CD4-positive, alpha-beta T cell treated with Interleukin-6 for 4 hours (primary cell): ENCODE data around the gene ERFL.
A peak's percentile ranks its signal among the peaks of the same experiment; 100 is the strongest.

Source experiments
- DNase-seq: peaks from one replicate; pipeline ENCODE4 v3.0.0-alpha.2; 2020; ENCODE audit warnings: mixed read lengths

ERFL gene

DNA sequence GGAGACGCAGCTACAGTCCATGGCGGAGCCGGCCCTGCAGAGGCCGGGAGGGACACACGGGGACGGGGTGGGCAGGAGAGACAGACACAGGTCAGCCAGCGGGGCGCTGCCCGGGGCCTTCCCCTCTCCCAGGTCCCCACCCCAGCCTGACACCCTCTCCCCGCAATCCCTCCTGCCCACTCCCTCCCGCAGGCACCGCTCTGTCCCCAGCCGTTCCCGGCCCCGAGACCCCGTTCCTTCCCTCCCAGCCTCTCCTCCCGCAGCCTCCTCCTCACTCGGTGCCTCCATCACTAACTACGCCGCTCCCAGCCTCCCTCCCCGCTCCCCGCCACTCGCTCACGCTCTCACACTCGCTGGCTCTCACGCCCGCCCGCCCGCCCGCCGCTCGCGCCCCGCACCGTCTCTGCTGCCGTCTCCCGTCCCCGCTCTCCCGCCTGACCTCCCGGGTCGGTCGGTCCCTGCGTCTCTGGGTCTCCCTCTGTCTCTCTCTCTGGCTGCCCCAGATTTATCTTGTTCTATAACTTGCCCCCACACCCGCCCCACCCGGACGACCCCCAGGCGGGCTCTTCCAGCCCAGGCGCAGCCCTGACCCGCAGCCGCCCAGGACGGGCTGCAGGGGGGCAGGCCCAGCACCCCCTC lies 15.2 kb downstream of the ERFL start:
- DNase-seq, result peak; percentile 49

DNA sequence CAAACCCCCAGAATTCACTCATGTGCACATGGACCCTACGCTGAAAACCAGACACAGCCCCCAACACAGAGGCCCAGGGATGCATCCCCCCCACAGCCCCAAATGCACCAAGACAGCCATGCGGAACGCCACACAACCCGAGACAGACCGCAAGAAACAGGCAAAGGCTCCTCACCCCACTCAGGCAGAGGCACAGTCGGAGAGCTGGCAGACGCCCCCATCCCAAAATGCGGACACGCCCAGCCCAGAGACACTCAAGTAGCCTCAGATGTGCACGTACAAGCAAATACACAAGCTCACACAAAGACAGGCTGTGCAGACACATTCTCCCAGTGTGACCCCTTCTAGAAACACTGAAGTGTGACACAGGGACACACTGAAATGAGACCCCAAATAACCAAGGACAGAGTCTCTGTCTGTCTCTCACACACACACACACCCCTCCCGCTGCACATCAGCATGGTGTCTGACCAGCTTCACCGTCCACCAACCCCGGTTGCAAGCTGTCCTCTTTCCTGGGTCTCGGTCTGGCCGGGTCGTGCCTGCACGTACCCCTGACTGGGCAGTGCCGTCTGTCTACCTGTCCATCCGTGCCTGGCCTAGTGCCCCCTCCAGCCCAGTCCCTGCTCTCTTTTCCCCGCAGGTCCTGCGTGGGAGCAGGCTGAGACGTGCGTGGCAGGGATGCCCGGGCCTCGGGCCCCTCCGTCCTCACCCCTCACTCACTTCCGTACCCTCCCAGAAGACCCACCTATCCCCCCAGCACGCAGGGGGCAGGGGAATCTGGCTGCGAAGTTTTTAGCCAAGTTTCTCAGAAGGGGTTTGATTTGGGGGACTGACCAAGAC lies 16.1 kb downstream of the ERFL start:
- DNase-seq, result no peak

DNA sequence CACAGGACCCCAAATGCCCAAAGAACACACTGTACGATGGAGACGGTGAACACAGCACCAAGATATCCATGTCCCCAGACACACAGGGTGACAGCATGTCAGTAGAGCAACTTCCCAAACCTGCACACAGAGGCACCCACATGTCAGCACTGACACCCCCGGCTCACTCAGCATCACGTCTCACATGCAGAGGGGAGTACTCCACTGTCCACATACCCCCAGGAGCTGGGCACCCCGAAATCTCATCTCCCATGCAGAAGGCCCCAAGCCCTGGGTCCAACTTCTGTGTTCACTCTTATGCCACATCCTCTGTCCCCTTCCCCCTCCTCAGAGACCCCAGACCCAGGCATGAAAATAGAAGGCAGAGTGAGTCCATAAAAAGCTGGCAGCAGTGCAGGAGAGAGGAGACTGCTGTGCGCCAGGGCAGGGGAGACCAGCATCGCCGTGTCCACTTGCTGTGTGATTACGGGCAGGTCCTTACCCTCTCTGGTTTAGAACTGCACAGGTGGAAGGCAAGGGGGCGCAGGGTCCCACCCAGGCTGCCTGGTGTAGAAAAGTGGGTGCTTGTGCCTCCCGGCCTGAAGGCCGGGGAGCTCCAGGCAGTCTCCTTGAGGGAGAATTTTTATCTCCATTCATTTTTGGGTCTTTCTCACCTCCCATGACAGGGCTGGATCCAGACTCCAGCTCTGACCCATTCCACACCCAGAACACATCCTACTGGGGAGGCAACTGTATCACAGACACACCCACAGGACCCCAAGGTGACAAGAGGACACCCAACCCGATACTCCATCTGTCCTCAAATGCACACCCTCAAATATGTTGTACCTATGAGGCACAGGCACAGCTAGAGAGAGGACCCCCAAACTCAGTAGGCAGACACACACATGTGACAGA lies 17.0 kb downstream of the ERFL start:
- peak; percentile 42 for DNase-seq

DNA sequence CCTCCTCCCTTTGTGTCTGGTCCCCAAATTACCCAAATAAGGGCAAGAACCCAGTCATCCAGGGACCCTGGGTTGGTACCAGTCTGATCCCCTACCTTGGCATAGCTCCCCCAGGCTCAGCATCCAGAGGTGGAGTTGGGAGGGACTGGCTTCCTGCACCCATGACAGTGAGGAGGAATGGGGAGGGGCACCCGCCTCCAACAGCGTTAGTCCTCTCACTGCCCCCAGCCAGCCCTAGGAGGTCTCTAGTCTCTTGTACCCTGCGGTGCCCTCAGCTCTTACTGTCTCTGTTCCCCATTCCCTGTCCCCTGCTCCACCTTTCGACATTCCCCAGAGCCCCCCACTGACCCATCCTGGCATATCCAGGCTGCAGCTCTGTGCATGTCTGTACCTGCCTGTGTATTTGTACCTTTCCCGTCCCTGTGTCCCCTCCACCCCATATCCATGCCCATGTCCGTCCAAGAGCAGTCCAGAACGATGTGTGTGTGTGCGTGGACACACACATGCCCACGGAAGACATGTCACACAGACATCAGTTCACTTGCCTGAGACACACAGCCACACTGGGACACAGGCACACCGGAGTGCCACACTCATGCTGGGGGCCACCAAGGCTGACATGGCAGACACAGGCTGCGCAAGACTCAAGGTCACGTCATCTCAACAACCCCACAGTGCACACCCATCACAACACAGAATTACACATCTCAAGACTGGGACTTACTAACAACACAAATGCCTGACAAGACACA lies 17.8 kb downstream of the ERFL start:
- no peak for DNase-seq

DNA sequence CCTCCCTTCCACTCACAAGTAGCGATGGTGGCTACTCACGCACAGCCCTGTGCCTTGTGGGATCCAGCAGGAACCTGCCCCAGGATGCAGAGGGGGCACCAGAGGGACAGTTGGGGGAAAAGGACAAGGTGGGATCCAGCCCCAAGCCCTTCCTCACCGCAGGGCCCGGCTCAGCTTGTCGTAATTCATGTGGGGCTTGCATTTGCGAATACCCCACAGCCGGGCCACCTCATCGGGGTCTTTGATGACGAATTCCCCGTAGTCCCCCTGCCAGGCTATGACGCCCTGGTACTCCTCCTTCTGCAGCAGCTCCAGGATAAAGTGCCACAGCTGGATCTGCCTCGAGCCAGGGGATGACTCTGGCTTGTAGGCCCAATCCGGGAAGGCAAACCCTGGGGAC lies 18.5 kb downstream of the ERFL start:
- DNase-seq, result no peak

DNA sequence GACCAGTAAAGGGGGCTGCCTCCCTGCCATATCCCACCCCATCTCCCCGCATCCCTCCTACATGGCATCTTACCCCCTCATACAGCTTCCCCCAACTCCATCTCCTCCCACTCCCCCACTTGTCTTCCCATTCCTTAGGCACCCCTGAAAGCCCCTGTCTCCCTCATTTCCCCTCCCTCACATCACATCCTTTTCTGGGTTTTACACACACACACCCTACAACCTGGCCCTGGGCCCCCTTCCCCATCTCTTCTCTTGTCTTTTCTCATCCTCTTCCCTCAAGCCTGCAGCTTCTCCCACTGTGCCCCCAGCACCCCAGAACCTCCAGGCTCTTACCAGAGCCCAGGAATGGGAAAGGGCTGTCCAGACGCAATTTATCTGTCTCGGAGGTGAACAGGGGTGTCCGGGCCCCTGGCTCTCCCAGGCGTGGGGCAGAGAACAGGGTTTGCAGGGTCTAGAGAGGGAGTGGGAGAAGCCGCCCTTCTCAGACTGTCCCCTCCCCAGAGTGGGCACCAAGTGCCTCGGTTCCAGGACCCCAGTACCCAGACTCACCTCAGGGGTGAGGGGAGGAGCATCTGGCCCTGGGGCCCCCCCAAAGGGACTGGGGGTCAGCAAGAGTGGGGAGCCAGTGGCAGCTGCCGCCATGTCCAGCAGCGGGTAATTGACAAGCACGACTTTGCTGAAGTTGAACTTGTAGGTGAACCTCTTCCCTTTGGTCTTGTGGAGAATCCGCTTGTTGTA lies 19.4 kb downstream of the ERFL start:
- no peak for DNase-seq

DNA sequence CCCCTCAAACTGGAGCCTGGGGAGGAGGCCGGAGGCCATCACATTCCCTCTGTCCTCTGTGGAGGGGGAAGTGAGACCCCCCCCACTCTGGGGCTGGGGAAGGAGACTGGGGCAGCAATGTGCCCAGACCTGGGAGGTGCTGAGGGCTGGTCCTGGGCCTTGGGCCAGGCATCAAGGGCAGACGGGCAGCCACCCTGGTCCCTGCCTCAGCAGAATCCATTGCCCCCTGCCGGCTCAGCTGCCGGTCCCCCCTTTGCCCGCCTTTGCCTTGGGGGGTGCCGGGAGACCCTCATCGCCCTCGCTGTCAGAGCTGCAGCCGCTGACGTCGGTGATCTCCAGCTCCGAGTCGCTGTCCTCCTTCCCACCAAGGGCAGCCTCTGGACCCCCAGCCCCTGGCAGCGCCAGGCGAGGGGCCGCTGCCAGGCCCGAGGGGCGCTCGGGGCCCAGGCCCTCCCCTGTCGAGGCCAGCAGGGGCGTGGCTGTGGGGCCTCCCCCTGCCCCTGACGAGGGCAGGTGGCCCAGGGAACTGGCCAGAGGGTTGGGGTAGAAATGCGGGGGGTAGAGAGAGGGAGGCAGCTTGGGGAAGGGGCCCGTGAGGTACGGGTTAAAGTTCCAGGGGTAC lies 20.1 kb downstream of the ERFL start:
- no peak for DNase-seq

DNA sequence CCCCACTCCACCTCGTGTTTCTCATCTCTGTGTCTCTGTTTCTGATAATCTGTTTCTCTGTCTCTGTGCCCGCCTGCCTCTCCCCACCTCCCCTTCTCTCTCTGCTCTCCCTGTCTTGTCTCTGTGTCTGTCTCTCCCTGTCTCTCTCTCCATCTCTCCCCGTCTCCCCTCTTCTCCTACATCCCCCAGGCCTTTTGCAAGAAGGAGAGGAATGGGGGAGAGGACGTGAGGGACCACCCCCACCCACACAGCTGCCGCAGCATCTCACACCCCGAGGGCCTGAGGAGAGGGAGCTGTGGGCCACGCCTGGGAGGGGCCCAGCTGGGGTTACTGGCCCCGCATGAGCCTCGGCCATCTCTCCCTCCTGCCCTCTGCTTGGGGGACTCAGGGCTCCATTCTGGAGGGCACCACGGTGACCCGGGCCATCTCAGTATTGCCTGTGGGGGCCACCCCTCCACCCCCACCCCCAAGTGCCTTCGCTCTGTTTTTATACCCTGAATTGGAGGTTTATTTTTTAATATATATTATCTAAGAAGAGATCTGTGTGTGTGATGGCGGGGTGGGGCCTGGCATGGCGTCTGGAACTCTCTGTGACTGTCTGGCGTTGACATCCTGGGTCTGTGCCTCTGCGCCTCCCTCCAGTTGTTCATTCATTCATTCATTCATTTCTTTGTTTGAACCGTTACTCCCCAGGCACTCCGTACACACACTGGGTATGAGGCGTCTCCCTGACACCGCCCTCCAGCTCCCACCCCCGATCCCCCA lies 21.2 kb downstream of the ERFL start:
- no peak for DNase-seq

DNA sequence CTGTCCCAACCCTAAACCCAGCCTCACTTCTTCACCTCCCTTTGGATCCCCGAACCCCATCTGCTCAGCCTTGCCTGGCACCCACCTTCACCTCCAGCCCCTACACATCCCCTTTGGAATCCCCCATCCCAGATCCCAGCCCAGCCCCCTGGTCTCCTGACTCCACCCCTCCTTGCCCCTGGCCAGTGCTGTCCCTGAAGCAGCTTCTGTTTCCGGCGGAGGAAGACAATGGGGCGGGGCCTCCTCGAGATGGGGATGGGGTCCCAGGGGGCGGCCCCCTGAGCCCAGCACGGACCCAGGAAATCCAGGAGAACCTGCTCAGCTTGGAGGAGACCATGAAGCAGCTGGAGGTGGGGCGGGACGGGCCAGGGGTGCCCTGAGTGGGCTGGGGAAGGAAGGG lies 22.0 kb downstream of the ERFL start:
- DNase-seq, result no peak

DNA sequence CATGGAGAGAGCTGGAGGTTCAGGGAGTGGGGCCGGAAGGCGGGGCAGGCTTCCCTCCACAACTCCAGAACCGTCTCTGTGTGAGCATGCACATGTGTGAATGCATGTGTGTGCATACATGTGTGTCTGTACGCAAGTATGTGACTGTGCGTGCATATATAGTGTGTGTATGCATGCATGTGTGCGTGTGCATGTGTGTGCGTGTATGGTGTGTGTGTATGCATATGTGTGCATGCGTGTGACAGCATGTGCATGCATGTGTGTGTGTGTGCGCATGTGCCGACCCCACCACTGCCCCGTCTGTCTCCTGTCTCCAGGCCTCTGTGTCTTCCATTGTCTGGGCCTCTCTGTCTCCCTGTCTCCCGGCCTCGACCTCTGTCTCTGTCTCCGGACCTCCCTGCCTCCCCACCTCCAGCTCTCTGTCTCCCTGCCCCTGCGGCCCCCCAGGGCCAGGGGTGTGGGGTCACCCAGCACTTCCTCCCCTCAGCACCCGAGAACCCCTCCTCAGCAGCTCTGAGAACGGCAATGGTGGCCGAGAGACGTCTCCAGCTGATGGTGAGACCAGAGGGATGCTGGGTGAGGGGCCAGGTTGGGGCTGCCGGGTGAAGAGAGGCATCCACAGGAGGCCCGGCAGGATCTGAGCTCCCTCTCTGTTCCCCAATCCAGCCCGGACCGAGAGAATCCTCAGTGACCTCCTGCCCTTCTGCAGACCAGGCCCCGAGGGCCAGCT lies 22.8 kb downstream of the ERFL start:
- no peak for DNase-seq

DNA sequence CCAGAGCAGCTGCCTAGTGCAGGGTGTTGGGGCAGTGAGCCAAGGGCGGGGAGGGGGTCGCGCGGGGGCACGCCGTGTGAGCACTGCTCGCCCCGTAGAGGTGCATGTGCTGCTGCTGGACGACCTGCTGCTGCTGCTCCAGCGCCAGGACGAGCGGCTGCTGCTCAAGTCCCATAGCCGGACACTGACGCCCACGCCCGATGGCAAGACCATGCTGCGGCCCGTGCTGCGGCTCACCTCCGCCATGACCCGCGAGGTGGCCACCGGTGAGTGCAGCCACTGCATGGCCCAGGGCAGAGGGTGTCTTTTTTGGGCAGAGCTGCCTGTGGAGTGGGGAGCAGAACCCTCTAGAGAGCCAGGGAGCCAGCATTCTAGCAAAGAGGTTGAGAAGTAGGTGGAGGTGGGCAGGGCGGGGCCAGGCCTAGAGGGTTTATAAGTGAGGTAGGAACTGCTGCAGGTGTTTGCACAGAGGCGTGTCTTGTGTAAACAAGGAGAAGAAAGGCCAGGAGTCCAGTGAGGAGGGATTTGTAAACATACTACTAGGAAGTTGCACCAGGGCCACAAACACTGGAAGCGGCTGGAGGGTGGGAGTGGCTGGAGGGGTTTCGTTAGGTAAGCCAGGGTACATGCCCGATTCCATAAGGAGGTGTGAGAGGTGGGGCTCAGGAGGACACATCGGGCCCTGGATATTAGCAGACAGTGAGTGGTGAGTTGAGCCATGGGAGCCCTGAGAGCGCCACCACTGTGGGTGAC lies 24.0 kb downstream of the ERFL start:
- DNase-seq, result no peak

DNA sequence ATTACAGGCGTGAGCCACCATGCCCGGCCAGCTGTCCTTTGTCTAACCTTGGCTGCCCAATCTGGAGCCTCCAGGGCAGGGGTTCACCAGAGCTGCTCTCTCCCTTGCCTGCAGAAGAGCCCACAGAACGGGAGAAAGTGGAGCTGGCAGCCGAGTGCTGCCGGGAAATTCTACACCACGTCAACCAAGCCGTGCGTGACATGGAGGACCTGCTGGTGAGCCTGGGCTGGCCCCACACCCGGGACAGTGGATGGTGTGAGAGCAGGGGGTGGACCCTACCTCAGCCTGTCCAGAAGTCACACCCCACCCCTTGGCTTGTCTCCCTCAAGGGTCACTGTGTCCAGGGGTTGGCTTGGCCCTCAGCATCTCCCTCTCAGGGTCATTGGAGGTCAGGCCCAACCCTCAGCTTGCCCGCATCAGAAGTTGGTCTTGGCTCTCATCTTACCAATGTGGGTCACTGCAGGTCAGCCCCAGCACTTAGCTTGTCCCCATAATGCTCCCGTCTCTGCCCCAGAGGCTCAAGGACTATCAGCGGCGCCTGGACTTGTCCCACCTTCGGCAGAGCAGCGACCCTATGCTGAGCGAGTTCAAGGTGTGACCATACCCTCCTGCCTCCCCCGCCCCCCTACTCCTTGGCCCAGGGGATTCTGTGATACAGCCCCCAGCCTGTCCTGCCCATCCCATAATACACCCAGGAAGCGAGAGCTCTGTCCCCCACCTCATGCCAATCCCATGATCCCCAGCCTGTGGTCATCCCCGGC lies 24.9 kb downstream of the ERFL start:
- DNase-seq, result no peak

DNA sequence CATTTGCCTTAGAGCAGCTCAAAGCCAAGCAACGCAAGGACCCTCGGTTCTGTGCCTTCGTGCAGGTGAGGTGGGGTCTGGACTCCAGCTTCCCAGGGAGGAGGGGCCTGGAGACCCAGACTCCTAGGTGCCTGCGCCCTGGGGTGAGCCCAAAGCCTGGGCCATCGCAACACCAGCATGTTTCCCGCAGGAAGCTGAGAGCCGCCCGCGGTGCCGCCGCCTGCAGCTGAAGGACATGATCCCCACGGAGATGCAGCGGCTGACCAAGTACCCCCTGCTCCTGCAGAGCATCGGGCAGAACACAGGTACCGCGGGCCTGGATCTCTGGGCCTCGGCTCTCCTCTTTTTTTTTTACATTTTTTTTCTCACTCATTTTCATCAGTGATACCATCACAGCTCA lies 25.7 kb downstream of the ERFL start:
- DNase-seq, result no peak

DNA sequence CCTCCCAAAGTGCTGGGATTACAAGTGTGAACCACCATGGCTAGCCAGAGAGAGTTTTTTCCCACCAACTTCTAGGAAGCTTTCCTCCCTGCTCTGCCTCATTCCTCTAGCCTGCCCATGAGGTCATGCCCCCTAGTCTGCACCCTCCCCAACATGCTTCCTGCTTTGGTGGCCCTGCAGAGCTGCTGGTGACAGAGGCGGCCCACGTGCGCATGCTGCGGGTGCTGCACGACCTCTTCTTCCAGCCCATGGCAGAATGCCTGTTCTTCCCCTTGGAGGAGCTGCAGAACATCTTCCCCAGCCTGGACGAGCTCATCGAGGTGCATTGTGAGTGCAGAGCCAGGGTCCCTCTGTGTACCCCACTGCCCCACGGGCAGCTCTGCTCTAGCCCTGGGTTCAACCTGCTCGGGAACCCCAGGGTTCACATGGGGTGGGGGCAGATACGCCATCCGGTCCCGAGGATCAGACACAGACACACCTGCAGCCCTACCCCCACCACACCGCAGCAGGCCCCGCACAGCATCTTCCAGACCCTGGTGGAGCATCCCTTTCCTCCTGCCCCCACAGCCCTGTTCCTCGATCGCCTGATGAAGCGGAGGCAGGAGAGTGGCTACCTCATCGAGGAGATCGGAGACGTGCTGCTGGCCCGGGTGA lies 26.4 kb downstream of the ERFL start:
- DNase-seq, result no peak

DNA sequence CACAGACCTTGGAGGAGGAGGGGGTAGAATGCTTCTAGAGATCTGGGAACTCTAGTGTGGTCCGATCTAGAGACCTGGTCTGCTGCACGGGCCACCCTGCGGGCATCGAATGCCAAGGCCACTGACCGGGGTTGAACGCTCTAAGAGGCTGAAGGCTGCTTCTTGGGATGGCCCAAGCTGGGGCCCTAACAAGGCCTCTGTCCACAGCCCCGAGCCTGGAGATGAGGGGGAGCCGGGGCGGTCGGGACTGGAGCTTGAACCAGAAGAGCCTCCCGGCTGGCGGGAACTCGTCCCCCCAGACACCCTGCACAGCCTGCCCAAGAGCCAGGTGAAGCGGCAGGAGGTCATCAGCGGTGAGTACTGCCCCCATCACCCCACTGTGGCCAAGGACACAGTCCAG lies 30.0 kb downstream of the ERFL start:
- DNase-seq, result no peak

DNA sequence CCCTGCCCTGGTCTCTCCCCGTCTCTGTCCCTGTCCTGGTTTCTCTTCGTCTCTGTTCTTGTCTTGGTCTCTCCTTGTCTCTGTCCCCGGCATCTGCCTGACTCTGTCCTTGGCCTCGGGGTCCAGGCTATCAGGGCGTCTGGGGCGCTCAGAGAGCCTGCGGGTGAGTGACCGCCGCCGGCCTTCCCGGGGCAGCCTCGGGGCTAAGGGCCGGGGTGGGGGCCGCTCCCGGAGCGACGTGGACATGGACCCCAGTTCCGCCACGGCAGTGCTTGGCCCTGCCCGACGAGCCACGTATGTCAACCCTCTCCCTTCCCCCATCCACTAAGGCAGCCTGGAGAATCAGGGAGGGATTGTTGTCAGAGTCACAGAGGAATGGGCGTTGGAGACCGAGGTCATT lies 30.4 kb downstream of the ERFL start:
- DNase-seq, result no peak

DNA sequence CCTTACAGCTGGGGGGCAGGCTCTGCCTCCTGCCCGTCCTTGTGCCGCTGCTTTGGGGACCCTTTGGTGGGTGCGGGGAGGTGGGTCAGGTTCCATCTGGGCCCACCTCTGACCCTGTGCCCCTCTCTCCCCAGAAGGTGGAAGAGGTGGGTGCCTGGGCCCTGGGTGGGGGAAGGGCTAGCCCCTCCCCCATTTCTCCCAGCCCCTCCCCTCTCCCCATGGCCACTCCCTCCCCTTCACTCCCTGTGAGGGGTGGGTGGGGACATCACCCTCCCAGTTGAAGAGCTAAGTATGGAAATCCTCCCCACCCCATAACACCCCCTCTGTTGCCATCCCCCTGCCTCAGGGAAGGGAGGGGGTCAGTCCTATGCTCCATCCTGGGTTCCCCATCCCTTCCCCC lies 31.1 kb downstream of the ERFL start:
- DNase-seq, result no peak

DNA sequence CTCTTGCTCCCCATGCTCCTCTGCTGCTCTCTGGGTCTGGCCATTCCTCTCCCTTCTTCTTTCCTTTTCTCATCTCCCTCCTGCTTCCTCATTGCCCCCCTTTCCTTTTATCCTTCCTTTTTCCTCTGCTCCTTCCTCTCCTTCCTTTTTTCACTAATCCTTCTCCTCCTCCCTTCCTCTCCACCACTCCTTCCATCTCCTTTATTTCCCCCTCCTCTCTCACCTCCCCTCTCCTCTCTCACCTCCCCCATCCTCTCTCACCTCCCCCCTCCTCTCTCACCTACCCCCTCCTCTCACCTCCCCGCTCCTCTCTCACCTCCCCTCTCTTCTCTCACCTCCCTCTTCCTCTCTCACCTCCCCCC lies 31.7 kb downstream of the ERFL start:
- DNase-seq, result no peak
